ENCODE results near the gene HOXA3. TPM values are rescaled to one million over a fixed set of nuclear protein-coding genes. Genes with fewer than 3 reads are reported as not detected.

Gene HOXA3
- polyA plus RNA-seq, 1 of the 3 experiments (the other 2 are of a cell fraction) = 0.15 TPM

- ChIA-PET POLR2A (no interaction called here), CTCF (interaction anchor here (0.6 to 10.7 kb wide), 8 partner anchors 7 to 912 kb away, joined by 3 to 84 read pairs (median 10); partner anchors contain the start of gene HOXA5)
- H3K4me1 ChIP-seq (ENCODE audit: control insufficient read depth in 1 of 2, insufficient read depth in 2 of 2, low read depth in 1 of 2, low read length in 1 of 2) = peaks cover 4 to 7% of the 10 kb centered on the region in 2 experiments; a peak in 1 of 4 replicates
Measured at GRCh38 chr7:27185013-27185853, 32.9 kb upstream of the HOXA3 start, which contains the start of gene HOXA11. Gene HOXA11 (minus strand): TSS chr7:27185232. CDS start chr7:27185144, 88 bp downstream.

DNA sequence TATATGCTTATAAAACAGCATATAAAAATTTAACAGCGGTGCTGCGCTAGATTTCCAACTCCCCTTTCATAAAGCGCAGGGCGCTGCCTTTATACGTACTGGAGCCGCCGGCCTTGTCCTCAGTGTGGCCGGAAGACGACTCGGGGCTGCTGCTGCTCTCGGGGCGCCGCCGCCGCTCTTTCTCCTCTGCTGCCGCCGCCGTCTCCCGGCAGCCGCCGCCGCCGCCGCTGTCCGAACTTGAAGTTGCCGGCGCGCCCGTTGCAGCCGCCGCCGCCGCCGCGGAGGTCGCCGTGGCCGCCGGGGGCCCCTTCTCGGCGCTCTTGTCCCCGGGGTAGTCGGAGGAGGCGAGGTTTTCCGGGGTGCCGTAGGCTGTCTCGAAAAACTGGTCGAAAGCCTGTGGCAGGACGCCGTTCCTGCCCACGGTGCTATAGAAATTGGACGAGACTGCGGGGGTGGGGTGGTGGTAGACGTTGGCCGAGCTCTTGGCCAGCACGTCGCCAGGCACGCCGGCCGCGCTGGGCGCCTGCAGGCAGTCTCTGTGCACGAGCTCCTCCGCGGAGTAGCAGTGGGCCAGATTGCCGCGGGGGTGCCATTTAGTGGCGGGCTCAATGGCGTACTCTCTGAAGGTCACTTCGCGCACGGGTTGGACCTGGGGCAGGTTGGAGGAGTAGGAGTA lies 32.1 kb upstream of the HOXA3 start:
- H3K36me3 ChIP-seq (replicated peaks in 1 of 2; ENCODE audit: control insufficient read depth in 1 of 2, insufficient read depth in 2 of 2, low read length in 1 of 2) = no peaks in the 10 kb centered on the region
- H3K9ac ChIP-seq = no peak overlapping the region
- peaks cover 25% of the 10 kb centered on the region for H4K20me1 ChIP-seq (ENCODE audit: insufficient read depth)
- H3K9me2 ChIP-seq = no peaks in the 10 kb centered on the region
- peak overlapping the region; percentile 73 for H3K4me2 ChIP-seq
- peaks cover 97% of the 10 kb centered on the region for H3K27me3 ChIP-seq (ENCODE audit: insufficient read depth)
- H3K9me3 ChIP-seq = no peaks in the 10 kb centered on the region
- no peak for TF ChIP-seq RXRA (IDR thresholded peaks at IDR 0.05; ENCODE audit: borderline replicate concordance, low read depth)
- peak; percentile 92 for TF ChIP-seq EZH2phosphoT487 (IDR thresholded peaks at IDR 0.05; ENCODE audit: borderline replicate concordance, low read depth)
- peak; percentile 71 for DNase-seq
- peaks cover 11% of the 10 kb centered on the region for H3F3A ChIP-seq (replicated peaks; ENCODE audit: insufficient read depth)
- H3K27ac ChIP-seq (ENCODE audit: low read depth in 2 of 2, low read length in 1 of 2) = no peak overlapping the region
- H3K4me3 ChIP-seq (ENCODE audit: low read depth in 2 of 2, low read length in 1 of 2) = peak overlapping the region; percentile 37 to 45; a peak in 3 of 4 replicates
- H3K79me2 ChIP-seq (ENCODE audit: insufficient read depth) = no peaks in the 10 kb centered on the region
- H3K4me1 ChIP-seq (ENCODE audit: control insufficient read depth in 1 of 2, insufficient read depth in 2 of 2, low read depth in 1 of 2, low read length in 1 of 2) = peaks cover 4 to 9% of the 10 kb centered on the region in 2 experiments; a peak in 1 of 4 replicates
- ChIA-PET POLR2A (no interaction called here), CTCF (interaction anchor here (0.6 to 10.7 kb wide), 14 partner anchors 6 to 913 kb away, joined by 3 to 84 read pairs (median 6); partner anchors contain the start of genes HOXA10, HOXA5, HOXA7 and HOXA9)
- H2AFZ ChIP-seq (ENCODE audit: low read depth) = peak overlapping the region; percentile 53; the same call in 1 of the 2 replicates
- whole genome bisulfite sequencing (ENCODE audit: low lambda C conversion rate) = 5% methylated on average over 41 of the region's 72 CpGs

More at GRCh38 chr7:27185013-27185853, 32.9 kb upstream of the HOXA3 start, which contains the start of gene HOXA11:
- Histone ChIP-seq H3K79me2 (ENCODE audit: insufficient read depth) (no peaks in the 10 kb centered on the region), H2AFZ (ENCODE audit: low read depth) (peak within 1 kb of the TSS; percentile 53; the same call in 1 of the 2 replicates), H3K27me3 (ENCODE audit: insufficient read depth) (peaks cover 98% of the 10 kb centered on the region), H3K36me3 (replicated peaks in 1 of 2; ENCODE audit: control insufficient read depth in 1 of 2, insufficient read depth in 2 of 2, low read length in 1 of 2) (no peaks in the 10 kb centered on the region), H3K4me3 (ENCODE audit: low read depth in 2 of 2, low read length in 1 of 2) (peak within 1 kb of the TSS; percentile 37 to 45; a peak in 3 of 4 replicates), H3F3A (replicated peaks; ENCODE audit: insufficient read depth) (peaks cover 11% of the 10 kb centered on the region), H3K9ac (no peak within 1 kb of the TSS), H3K4me2 (peak within 1 kb of the TSS; percentile 73), H3K9me3 (no peaks in the 10 kb centered on the region), H4K20me1 (ENCODE audit: insufficient read depth) (peaks cover 30% of the 10 kb centered on the region), H3K9me2 (no peaks in the 10 kb centered on the region), H3K27ac (ENCODE audit: low read depth in 2 of 2, low read length in 1 of 2) (no peak within 1 kb of the TSS)
- TF ChIP-seq POLR2AphosphoS5 (IDR thresholded peaks at IDR 0.05; ENCODE audit: low read depth, low read length) (no peak), CHD2 (IDR thresholded peaks at IDR 0.05; ENCODE audit: low read length, partially characterized antibody) (no peak), MXI1 (IDR thresholded peaks at IDR 0.05; ENCODE audit: low read depth, low read length) (no peak), RAD21 (IDR thresholded peaks at IDR 0.05; ENCODE audit: low read length) (no peak), EP300 (IDR thresholded peaks at IDR 0.05; ENCODE audit: borderline replicate concordance in 1 of 2, low read depth in 1 of 2, low read length in 1 of 2) (no peak)
- TF ChIP-seq, protein P1, sequence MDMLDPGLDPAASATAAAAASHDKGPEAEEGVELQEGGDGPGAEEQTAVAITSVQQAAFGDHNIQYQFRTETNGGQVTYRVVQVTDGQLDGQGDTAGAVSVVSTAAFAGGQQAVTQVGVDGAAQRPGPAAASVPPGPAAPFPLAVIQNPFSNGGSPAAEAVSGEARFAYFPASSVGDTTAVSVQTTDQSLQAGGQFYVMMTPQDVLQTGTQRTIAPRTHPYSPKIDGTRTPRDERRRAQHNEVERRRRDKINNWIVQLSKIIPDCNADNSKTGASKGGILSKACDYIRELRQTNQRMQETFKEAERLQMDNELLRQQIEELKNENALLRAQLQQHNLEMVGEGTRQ (IDR thresholded peaks at IDR 0.05; ENCODE audit: borderline replicate concordance, low read depth, low read length) = no peak
- DNase-seq = no peak
- 26% methylated on average over 42 of the region's 43 CpGs for WGBS (ENCODE audit: low lambda C conversion rate)
